IMR-90 (cell line): ENCODE measurements around the gene RGS3.

Source experiments
- CTCF ChIP-seq: conservative IDR thresholded peaks from 2 replicates; pipeline ENCODE4 v1.5.1; 2012; ENCODE audit warnings: mild to moderate bottlenecking, low read depth, low read length, improper control_type of control experiment
- POLR2A ChIP-seq: IDR thresholded peaks from 2 replicates; pipeline ENCODE4 v1.6.1; 2012; ENCODE audit warnings: mild to moderate bottlenecking, low read depth, low read length

- TF ChIP-seq CTCF (no peak), POLR2A (no peak)
Observed at GRCh38 chr9:113540466-113540865, 76.9 kb downstream of the RGS3 start.
